ENCODE measurements around the gene ATXN1. TPM values are rescaled to one million over a fixed set of nuclear protein-coding genes. Genes with fewer than 3 reads are reported as not detected.
A peak's percentile ranks its signal among the peaks of the same experiment; 100 is the strongest.

ATXN1 gene
- total RNA-seq, 1 experiment from 2014 or later: 8.1 TPM

GRCh38 chr6:16803294-16804200, 42.3 kb upstream of the ATXN1 start:
- POLR2A ChIA-PET: interaction anchor here (1.3 kb wide), 1 partner anchor 93 kb away, joined by 3 read pairs; no protein-coding TSS in a partner anchor
- CTCF ChIA-PET: interaction anchor here (0.9 to 2.4 kb wide), 11 partner anchors 12 to 517 kb away, joined by 3 to 16 read pairs (median 5); partner anchors contain the start of gene ATXN1
- peaks cover 9% of the 10 kb centered on the region for H3K9me3 Mint-ChIP-seq
- H3K27me3 Mint-ChIP-seq (ENCODE audit: low read depth): no peaks in the 10 kb centered on the region
- H3K4me3 Mint-ChIP-seq: peak overlapping the region; percentile 67
- no peak for TF ChIP-seq PRRX2 (CRISPR knock-in tag; IDR thresholded peaks at IDR 0.05)
- peak; percentile 54; the same call in 1 of the 2 replicates for TF ChIP-seq MYBL2 (CRISPR knock-in tag; IDR thresholded peaks at IDR 0.05)
- TF ChIP-seq CREM (CRISPR knock-in tag; IDR thresholded peaks at IDR 0.05): 0 out of 2 replicates have a peak, but pooled peaks have one; percentile 20
- TF ChIP-seq ZNF232 (CRISPR knock-in tag; IDR thresholded peaks at IDR 0.05): no peak
- TF ChIP-seq CDX4 (CRISPR knock-in tag; IDR thresholded peaks at IDR 0.05; ENCODE audit: borderline replicate concordance): no peak
- TF ChIP-seq, protein P1, sequence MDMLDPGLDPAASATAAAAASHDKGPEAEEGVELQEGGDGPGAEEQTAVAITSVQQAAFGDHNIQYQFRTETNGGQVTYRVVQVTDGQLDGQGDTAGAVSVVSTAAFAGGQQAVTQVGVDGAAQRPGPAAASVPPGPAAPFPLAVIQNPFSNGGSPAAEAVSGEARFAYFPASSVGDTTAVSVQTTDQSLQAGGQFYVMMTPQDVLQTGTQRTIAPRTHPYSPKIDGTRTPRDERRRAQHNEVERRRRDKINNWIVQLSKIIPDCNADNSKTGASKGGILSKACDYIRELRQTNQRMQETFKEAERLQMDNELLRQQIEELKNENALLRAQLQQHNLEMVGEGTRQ (CRISPR knock-in tag; IDR thresholded peaks at IDR 0.05): no peak
- 0 out of 2 replicates have a peak, but pooled peaks have one; percentile 31 for TF ChIP-seq SP1 (CRISPR knock-in tag; conservative IDR thresholded peaks at IDR 0.05)
- no peak for TF ChIP-seq ATF2 (CRISPR knock-in tag; IDR thresholded peaks at IDR 0.05; ENCODE audit: borderline replicate concordance, low read depth)
- peak; percentile 68; the same call in 1 of the 2 replicates for TF ChIP-seq MAX (CRISPR knock-in tag; IDR thresholded peaks at IDR 0.05)
- TF ChIP-seq NFYB (CRISPR knock-in tag; conservative IDR thresholded peaks at IDR 0.05; ENCODE audit: low read depth): peak; percentile 31; the same call in 1 of the 2 replicates
- no peak for TF ChIP-seq USF1 (CRISPR knock-in tag; IDR thresholded peaks at IDR 0.05)
- 0 out of 2 replicates have a peak, but pooled peaks have one; percentile 19 for TF ChIP-seq FOXP1 (CRISPR knock-in tag; IDR thresholded peaks at IDR 0.05; ENCODE audit: borderline replicate concordance)
- no peak for TF ChIP-seq ARID4B (CRISPR knock-in tag; IDR thresholded peaks at IDR 0.05; ENCODE audit: borderline replicate concordance)
- peak; percentile 96 for ATAC-seq
- DNase-seq (ENCODE audit: low spot score): peak; percentile 73
- no peaks in the 10 kb centered on the region for H3K36me3 Mint-ChIP-seq
- peaks cover 35% of the 10 kb centered on the region for H3K4me1 Mint-ChIP-seq
- H3K27ac Mint-ChIP-seq: peak overlapping the region; percentile 62

- ATAC-seq: no peak
- TF ChIP-seq NR2C2 (CRISPR knock-in tag; IDR thresholded peaks at IDR 0.05): no peak
- POLR2A ChIA-PET: no interaction called here
- Mint-ChIP-seq H3K4me1 (peaks cover 35% of the 10 kb centered on the region), H3K36me3 (no peaks in the 10 kb centered on the region), H3K9me3 (no peaks in the 10 kb centered on the region), H3K4me3 (no peak overlapping the region), H3K27me3 (ENCODE audit: low read depth) (no peaks in the 10 kb centered on the region), H3K27ac (no peak overlapping the region)
- CTCF ChIA-PET: interaction anchor here (1.2 to 1.9 kb wide), 2 partner anchors 31 to 516 kb away, joined by 3 to 7 read pairs; no protein-coding TSS in a partner anchor
- DNase-seq (ENCODE audit: low spot score): no peak
Measured at GRCh38 chr6:16802071-16802470, 40.8 kb upstream of the ATXN1 start.

Data from WTC11 (cell line).